GM13977 (cell line): Measurements from ENCODE around the gene NTN4.

Experiments used
- DNase-seq: peaks from one replicate; pipeline ENCODE4 v3.0.0; 2012; ENCODE audit warnings: low spot score
- in situ Hi-C: fragments of 300-500 bp; cut with MboI; formaldehyde crosslinking; loops from one replicate; pipeline ENCODE4 v1.12.0; 2022; ENCODE audit warnings: low sequenced_read_pairs, low pct_unique_long_range_greater_than_20kb, mixed read lengths, inconsistent platforms; ENCODE audit not compliant: unreplicated experiment
- TF ChIP-seq, protein P1 (sequence below): IDR thresholded peaks from 2 replicates; pipeline ENCODE4 v1.5.1; 2012; ENCODE audit warnings: mild to moderate bottlenecking, control low read depth; ENCODE audit not compliant: insufficient read depth; ENCODE audit errors: extremely low read depth, missing control alignments

NTN4 gene

DNA sequence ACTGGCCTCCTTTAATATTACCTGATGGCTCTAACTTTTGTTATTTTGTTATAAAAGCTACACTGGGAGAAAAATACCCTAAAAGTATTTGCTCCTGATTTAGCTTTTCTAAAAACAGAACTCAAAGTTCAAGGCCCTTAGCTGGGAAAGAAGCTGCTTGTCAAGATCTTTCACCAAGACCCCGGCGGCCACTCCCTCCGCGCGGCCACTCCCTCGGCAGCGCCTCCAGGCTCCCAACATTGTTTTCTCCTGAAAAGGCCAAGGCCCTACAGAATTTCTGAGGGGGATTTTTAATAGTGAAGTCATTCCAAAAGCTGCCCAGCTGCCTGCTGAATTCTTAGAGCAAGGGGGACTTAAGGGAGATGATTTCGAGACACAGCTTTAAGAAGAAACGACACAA, 96.4 kb downstream of the NTN4 start:
- in situ Hi-C loops = no loop called here
- no peak for DNase-seq
- TF ChIP-seq, protein P1, sequence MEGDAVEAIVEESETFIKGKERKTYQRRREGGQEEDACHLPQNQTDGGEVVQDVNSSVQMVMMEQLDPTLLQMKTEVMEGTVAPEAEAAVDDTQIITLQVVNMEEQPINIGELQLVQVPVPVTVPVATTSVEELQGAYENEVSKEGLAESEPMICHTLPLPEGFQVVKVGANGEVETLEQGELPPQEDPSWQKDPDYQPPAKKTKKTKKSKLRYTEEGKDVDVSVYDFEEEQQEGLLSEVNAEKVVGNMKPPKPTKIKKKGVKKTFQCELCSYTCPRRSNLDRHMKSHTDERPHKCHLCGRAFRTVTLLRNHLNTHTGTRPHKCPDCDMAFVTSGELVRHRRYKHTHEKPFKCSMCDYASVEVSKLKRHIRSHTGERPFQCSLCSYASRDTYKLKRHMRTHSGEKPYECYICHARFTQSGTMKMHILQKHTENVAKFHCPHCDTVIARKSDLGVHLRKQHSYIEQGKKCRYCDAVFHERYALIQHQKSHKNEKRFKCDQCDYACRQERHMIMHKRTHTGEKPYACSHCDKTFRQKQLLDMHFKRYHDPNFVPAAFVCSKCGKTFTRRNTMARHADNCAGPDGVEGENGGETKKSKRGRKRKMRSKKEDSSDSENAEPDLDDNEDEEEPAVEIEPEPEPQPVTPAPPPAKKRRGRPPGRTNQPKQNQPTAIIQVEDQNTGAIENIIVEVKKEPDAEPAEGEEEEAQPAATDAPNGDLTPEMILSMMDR = no peak

- TF ChIP-seq, protein P1 = no peak
- DNase-seq = no peak
- in situ Hi-C loops = no loop called here
Measured at GRCh38 chr12:95693689-95694088, 96.9 kb downstream of the NTN4 start.

DNA sequence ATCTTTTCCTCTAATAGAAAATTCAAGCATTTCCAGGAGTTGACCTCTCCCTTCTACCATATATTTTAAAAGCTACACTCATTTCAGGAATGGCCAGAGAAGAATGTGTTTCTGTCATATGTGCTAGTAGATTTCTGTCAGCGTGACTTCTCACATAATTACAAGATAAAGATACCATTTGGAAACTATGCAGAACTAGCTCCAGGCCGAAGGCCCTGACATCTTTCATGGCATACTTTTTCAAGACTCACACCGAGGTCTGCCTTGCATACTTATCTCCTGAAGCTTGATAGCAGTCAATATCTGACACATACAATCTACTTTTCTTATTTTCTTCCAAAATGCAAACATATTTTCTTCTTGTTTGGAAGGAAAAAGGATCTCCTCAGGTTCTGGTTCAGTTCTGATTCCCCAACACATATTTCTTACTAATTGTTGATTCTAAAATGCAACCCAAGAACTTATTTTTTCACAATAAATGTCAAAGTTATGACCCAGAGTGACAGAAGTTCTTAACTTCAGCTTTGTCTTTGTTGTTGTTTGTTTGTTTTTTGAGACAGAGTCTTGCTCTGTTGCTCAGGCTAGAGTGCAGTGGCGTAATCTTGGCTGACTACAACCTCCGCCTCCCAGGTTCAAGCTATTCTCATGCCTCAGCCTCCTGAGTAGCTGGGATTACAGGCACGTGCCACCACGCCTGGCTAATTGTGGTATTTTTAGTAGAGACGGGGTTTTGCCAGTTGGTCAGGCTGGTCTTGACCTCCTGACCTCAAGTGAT, 99.5 kb downstream of the NTN4 start:
- TF ChIP-seq, protein P1 = no peak
- in situ Hi-C loops = no loop called here
- no peak for DNase-seq

DNA sequence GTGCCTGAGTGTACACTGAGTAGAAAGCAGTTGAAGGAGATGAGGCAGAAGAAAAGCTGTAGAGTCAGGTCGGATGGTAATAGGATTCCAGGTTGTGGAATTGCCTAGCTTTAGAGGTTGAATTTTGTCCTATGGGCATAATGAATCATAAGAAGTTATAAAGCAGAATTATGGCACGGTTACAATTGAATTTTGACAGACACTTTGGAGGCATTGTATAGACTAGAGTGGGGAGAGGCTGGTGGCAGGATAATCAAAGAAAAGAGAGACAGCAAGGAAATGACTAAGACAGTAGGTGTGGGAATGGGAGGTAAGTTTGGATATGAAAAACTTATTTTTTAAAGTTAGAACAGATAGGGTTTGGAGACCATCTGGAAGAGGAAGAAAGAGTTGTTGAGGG, 102.6 kb downstream of the NTN4 start:
- DNase-seq = no peak
- in situ Hi-C loops = no loop called here

DNA sequence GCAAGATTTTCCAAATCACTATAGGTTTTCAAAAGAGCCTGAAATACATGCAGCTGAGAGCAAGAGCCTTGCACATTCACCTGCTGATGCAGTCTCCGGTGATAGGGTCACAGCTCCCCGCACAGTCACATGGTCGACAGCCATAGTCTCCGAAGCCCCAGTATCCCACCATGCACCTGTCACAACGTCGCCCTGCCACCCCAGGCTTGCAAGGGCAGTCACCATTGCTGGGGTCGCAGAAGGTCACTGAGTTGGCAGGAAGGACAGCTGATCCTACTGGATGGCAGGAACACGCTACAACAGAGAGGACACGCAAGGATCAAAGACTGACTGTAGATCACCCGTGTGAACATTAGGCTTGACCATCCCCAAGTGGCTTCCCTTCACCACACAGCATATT, 107.1 kb downstream of the NTN4 start:
- in situ Hi-C loops = no loop called here
- no peak for DNase-seq
- TF ChIP-seq, protein P1 = no peak

More for the DNA sequence above, 102.6 kb downstream of the NTN4 start:
- TF ChIP-seq, protein P1 = no peak

- TF ChIP-seq, protein P1 = no peak
- in situ Hi-C loops = no loop called here
- no peak for DNase-seq
Measured at GRCh38 chr12:95681210-95681765, 109.3 kb downstream of the NTN4 start.
